NOMO-1 (cell line): Measurements from ENCODE around the gene HIRA.
"Not testable (repeated sequence)": the region's sequence is repeated elsewhere in the genome, so short reads cannot be mapped to it uniquely, and the experiment has no call there.

ENCODE experiments used
- DNase-seq, 2 experiments: peaks; one replicate each; lab custom pipeline; 2025; ENCODE audit not compliant: unreplicated experiment in 2 of 2; lab: John Stamatoyannopoulos, UW

HIRA gene

DNA sequence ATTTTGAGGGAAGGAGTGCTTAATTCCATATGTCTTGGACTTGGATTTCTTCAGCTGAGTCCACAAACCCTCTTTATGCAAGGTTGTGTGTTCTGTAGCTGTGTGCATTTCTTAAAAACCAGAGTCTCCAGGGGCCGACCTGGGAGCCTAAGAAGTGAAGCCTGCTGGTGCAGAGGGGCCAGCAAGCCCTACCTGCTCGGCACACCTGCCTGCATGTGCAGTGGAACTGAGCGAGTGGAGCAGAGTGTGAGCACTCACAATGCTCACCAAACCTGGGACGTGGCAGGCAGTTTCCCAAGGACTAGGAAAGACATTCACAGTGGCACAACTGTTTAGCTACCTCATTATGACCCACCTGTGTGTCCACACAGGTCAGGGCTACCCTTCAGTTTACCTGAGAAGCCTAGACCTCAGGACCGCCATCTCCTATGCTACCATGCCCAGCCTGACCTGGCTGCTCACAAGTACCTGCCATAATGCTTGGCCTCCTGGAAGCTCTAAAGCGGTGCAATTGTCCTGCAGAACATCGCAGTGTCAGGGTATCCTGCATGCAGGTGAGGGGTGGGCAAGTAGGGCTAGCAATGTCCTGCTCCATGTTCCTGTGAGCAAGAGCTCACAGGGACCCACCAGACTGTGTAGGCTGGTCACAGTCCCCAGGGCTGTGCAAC lies 12.1 kb upstream of the HIRA start:
- DNase-seq = no peak

- DNase-seq = no peak
These were observed 10.6 kb upstream of the HIRA start for GRCh38 chr22:19442166-19442565.

- DNase-seq = no peak
These were observed 9.1 kb upstream of the HIRA start for GRCh38 chr22:19440411-19441195.

DNA sequence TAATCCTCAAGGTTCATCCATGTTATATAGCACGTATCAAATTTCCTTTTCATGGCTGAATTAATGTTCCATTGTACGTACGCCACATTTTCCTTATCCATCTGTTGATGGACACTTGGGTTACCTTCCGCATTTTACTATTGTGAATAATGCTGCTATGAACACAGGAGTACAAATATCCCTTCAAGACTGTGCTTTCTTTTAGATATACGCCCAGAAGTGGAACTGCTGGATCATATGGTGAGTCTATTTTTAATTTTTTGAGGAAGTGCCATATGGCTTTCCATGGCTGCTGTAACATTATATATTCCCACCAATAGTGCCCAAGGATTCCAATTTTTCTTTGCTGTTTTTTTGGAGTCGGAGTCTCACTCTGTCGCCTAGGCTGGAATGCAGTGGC lies 6.8 kb upstream of the HIRA start:
- no peak for DNase-seq

DNA sequence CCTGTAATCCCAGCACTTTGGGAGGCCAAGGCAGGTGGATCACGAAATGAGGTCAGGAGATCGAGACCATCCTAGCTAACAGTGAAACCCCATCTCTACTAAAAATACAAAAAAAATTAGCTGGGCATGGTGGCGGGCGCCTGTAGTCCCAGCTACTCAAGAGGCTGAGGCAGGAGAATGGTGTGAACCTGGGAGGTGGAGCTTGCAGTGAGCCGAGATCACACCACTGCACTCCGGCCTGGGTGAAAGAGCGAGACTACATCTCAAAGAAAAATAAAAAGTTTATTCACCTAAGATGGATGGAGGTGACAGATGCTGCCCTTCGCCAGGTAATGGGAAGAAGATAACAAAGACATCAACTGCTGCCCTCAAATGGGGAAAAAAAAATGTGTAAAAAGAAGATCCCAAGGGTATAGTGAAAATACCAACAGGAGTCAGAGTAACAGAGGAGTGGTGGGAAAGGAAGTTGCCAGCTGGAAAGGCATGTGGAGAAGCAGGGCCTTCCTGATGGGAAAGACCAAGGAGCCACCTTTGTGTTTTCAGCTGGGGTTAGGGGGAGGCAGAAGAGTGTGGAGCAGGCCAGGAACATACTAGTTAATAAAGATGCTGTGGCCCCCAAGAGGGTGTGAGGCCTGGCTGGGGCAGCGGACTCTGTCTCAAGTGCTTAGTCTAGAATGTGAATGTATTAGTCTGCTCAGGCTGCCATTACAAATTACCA lies 5.1 kb upstream of the HIRA start:
- DNase-seq = not testable (repeated sequence)

DNA sequence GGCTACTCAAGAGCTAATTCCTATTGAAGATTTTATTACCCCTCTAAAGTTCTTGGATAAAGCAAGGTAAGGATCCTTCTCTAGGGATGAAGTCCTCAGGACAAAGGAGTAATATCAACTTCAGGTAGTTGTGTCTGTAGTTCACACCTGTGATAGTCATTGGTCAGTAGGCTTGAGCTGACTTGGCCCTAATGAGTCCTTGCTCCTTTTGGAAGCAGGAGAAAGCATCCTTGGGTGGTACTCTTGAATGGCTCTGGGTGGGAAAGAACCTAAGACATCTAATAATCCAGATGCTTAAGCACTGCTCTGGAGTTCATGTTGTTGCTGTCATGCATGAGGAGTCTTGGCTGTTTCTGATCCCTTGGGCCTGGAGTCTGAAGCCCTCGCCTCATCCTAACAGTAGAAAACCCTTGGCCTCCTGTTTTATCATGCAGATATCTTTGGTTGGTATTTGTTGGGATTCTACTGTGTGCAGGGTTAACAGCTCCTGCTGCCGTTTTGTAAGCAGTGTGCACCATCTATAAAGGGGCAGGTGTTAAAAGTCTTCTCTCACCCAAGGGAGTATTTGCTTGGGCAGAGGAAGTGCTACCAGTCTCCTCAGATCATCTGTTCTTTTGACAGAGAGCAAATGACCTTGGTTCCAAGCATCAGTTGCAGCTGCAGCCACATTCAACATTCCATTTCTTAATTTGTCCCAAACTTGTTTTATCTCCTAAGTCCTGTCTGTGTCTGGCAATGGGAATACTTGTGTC lies 3.5 kb upstream of the HIRA start:
- no peak for DNase-seq

DNA sequence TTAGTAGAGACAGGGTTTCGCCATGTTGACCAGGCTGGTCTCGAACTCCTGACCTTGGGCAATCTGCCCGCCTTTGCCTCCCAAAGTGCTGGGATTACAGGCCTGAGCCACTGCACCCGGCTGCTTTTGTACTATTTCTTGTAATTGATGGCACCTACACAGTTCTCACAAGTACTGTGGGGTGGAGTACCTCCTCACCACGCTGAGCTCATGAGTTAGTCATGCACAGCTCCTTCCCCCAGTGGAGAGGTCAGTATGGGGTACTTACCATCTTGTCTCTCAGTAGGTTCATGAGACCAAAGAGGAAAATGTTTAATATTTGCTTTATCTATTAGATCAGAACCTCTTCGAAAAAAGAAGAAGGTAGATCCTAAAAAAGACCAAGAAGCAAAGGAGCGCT lies 2.9 kb upstream of the HIRA start:
- DNase-seq = no peak

DNA sequence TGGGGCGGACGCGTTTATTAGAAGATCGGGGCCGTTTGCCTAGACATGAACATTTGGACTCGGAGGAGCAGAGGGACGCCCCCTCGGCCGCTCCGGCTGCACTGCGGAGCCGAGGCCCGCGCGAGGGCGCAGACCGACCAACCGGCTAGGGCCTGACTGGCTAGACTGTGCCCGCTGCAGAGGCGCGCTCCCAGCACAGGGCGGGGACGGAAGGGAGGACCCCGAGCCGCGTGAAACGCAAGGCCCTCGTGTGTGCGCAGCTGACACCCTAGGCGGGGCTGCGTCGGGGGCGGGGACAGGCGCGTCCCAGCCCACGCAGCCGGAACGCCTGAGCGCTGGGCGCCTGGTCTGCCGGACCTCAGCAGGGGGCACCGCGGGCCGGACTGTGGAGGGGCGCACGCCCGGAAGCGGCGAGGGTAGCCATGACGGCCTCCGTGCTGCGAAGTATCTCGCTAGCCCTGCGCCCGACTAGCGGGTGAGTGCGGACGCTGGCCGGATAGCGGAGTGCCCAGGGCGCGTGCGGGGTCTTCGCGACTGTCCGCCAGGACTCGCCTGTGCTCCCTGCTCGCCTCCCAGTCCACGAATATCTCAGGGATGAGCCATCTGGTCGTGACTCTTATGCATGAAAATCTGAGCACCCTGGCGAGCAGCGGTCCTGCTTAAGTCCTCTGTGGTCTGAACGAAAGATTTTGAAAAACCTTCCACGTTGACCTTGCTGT lies 759 bp upstream of the HIRA start, which contains the start of gene MRPL40:
Gene MRPL40, plus strand, starts transcription at position 413 of the 719 bp plus-strand sequence. Its CDS starts 10 bp downstream, at position 423.
- peak; percentile 92 to 97 for DNase-seq

DNA sequence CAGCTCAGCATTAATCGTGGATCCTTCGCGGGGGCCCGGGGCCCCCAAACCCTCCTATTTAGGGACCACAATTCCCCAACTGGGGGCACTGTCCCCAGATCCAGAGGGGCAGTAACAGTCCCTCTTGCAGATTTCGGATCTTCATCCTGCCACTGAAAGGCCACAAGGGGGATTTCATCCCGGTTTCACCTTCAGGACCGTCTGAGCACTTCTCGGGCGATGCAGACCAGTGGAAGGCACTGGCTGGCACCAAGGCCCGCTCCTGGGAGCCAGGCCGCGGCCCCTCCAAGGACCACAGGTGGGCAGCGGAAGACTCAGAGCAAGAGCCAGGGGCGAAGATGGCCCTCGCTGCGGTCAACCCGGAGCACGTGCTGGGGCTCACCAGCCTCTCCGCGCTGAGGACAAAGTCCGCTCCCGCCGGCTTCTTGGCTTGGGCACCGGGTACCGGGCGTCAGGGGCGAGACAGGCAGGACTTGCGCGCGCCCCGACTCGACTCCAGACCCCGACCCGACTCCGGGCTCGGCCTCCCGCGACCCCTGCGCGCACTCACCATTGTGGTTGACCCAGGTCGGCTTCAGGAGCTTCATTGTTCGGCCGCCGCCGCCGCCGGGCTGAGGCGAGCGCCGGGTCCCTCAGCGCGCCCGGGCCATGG lies 517 bp downstream of the HIRA start:
- no peak for DNase-seq

GRCh38 chr22:19429950-19430889 lies 1.3 kb downstream of the HIRA start:
- peak; percentile 28 to 83 for DNase-seq

DNA sequence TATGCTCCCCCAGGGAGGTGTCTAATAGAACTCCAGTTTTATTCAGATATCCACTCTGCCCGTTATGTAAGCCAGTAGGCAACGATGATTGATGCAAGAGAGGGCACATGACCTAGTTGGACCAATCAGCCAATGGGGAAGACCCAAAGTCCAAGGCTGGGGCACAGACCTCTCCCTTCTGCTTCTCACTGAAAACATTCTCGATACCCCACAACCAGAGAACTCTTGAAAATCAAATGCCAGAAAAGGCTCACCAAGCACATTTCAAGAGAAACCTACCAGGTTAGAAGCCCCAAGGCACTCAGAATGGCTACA lies 7.4 kb downstream of the HIRA start:
- no peak for DNase-seq

GRCh38 chr22:19422440-19423301 lies 8.9 kb downstream of the HIRA start:
- no peak for DNase-seq

- no peak for DNase-seq
These were observed 11.2 kb downstream of the HIRA start for GRCh38 chr22:19420321-19420720.

DNA sequence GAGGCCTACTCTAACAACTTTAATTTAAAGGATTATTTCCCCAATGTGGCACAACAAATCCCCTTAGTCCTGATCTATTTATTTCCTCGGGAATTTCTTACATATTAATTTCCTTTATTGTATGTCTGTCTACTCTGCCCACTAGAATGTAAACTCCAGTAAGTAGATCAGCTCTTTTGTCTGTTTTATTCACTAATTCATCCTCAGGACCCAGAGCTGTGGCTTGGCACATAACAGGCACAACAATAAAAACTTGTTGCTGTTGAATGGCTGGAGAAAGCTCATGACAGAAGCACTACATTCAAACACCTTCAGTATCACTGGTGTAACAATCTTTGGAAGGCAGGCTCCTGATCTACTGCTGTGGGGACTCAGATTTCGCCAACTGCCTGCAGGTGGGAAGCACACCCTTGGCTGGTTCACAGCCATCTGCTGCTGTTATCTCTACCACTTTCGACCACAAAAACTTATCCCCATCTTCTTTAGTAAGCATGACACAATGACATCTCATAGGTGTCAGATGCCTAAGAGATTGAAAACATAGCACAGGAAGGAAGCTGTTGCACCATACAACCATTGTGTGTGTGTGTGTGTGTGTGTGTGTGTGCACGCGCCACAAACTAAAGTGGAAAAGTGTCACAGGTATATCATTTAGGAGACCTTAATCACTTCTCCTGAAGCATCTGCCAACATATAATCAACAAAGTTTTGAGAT lies 11.9 kb downstream of the HIRA start:
- peak in 1 of 2 experiments; percentile 24 for DNase-seq

- peak; percentile 70 to 75 for DNase-seq
These were observed 12.5 kb downstream of the HIRA start for GRCh38 chr22:19419086-19419463.

- DNase-seq = no peak
These were observed 18.6 kb downstream of the HIRA start for GRCh38 chr22:19412923-19413322.

- DNase-seq = no peak
These were observed 19.1 kb downstream of the HIRA start for GRCh38 chr22:19412478-19412877.
